ENCODE data around the gene KRTAP12-4.

KRTAP12-4 gene

GRCh38 chr21:44702111-44702972 lies 47.9 kb upstream of the KRTAP12-4 start:
- Histone ChIP-seq H3K4me2 (ENCODE audit: low read length) (no peak overlapping the region), H3K4me3 (ENCODE audit: low read length) (no peak overlapping the region), H3K9ac (ENCODE audit: low read length) (no peak overlapping the region), H2AFZ (ENCODE audit: low read depth, low read length) (no peak overlapping the region), H3K36me3 (replicated peaks; ENCODE audit: low read depth, low read length) (no peaks in the 10 kb centered on the region), H3K27ac (ENCODE audit: low read length) (no peak overlapping the region), H3K4me1 (ENCODE audit: low read length) (no peaks in the 10 kb centered on the region), H3K27me3 (ENCODE audit: low read depth, low read length) (no peaks in the 10 kb centered on the region), H3K9me3 (ENCODE audit: insufficient read depth, low read length) (no peaks in the 10 kb centered on the region), H3K79me2 (ENCODE audit: low read length) (no peaks in the 10 kb centered on the region), H4K20me1 (ENCODE audit: insufficient read depth, low read length) (no peaks in the 10 kb centered on the region)
- TF ChIP-seq EZH2phosphoT487 (IDR thresholded peaks at IDR 0.05; ENCODE audit: low read depth) (no peak), CTCF (IDR thresholded peaks at IDR 0.05; ENCODE audit: low read depth, low read length) (no peak)

GRCh38 chr21:44701541-44701940 lies 47.1 kb upstream of the KRTAP12-4 start:
- Histone ChIP-seq H3K27me3 (ENCODE audit: low read depth, low read length) (no peaks in the 10 kb centered on the region), H3K79me2 (ENCODE audit: low read length) (no peaks in the 10 kb centered on the region), H4K20me1 (ENCODE audit: insufficient read depth, low read length) (no peaks in the 10 kb centered on the region), H3K27ac (ENCODE audit: low read length) (no peak overlapping the region), H2AFZ (ENCODE audit: low read depth, low read length) (no peak overlapping the region), H3K4me1 (ENCODE audit: low read length) (no peaks in the 10 kb centered on the region), H3K4me2 (ENCODE audit: low read length) (no peak overlapping the region), H3K9ac (ENCODE audit: low read length) (no peak overlapping the region), H3K4me3 (ENCODE audit: low read length) (no peak overlapping the region), H3K9me3 (ENCODE audit: insufficient read depth, low read length) (no peaks in the 10 kb centered on the region), H3K36me3 (replicated peaks; ENCODE audit: low read depth, low read length) (no peaks in the 10 kb centered on the region)
- TF ChIP-seq EZH2phosphoT487 (IDR thresholded peaks at IDR 0.05; ENCODE audit: low read depth): no peak
- TF ChIP-seq CTCF (IDR thresholded peaks at IDR 0.05; ENCODE audit: low read depth, low read length): no peak

- H3K9me3 ChIP-seq (ENCODE audit: insufficient read depth, low read length): no peaks in the 10 kb centered on the region
- H3K4me2 ChIP-seq (ENCODE audit: low read length): no peak overlapping the region
- H3K27me3 ChIP-seq (ENCODE audit: low read depth, low read length): no peaks in the 10 kb centered on the region
- no peak overlapping the region for H3K9ac ChIP-seq (ENCODE audit: low read length)
- TF ChIP-seq CTCF (IDR thresholded peaks at IDR 0.05; ENCODE audit: low read depth, low read length): no peak
- no peak for TF ChIP-seq EZH2phosphoT487 (IDR thresholded peaks at IDR 0.05; ENCODE audit: low read depth)
- no peaks in the 10 kb centered on the region for H4K20me1 ChIP-seq (ENCODE audit: insufficient read depth, low read length)
- no peak overlapping the region for H3K4me3 ChIP-seq (ENCODE audit: low read length)
- no peak overlapping the region for H2AFZ ChIP-seq (ENCODE audit: low read depth, low read length)
- no peaks in the 10 kb centered on the region for H3K79me2 ChIP-seq (ENCODE audit: low read length)
- H3K36me3 ChIP-seq (replicated peaks; ENCODE audit: low read depth, low read length): no peaks in the 10 kb centered on the region
- no peak overlapping the region for H3K27ac ChIP-seq (ENCODE audit: low read length)
- no peaks in the 10 kb centered on the region for H3K4me1 ChIP-seq (ENCODE audit: low read length)
These were observed 46.6 kb upstream of the KRTAP12-4 start for GRCh38 chr21:44701023-44701400.

- TF ChIP-seq EZH2phosphoT487 (IDR thresholded peaks at IDR 0.05; ENCODE audit: low read depth) (no peak), CTCF (IDR thresholded peaks at IDR 0.05; ENCODE audit: low read depth, low read length) (no peak)
- Histone ChIP-seq H4K20me1 (ENCODE audit: insufficient read depth, low read length) (no peaks in the 10 kb centered on the region), H2AFZ (ENCODE audit: low read depth, low read length) (no peak overlapping the region), H3K79me2 (ENCODE audit: low read length) (no peaks in the 10 kb centered on the region), H3K4me1 (ENCODE audit: low read length) (no peaks in the 10 kb centered on the region), H3K4me3 (ENCODE audit: low read length) (no peak overlapping the region), H3K27me3 (ENCODE audit: low read depth, low read length) (no peaks in the 10 kb centered on the region), H3K4me2 (ENCODE audit: low read length) (no peak overlapping the region), H3K27ac (ENCODE audit: low read length) (no peak overlapping the region), H3K36me3 (replicated peaks; ENCODE audit: low read depth, low read length) (no peaks in the 10 kb centered on the region), H3K9ac (ENCODE audit: low read length) (no peak overlapping the region), H3K9me3 (ENCODE audit: insufficient read depth, low read length) (no peaks in the 10 kb centered on the region)
These were observed 45.9 kb upstream of the KRTAP12-4 start for GRCh38 chr21:44700101-44701022.

Data from OCI-LY3 (cell line).